Esophagus squamous epithelium (tissue), 5 donors: ENCODE measurements around the gene XPO1. TPM values are rescaled to one million over a fixed set of nuclear protein-coding genes. Genes with fewer than 3 reads are reported as not detected.
"Not testable (repeated sequence)": the region's sequence is repeated elsewhere in the genome, so short reads cannot be mapped to it uniquely, and the experiment has no call there.

ENCODE experiments used
- DNase-seq: peaks from one replicate; lab custom pipeline; 2025; lab: John Stamatoyannopoulos, UW
- H3K27ac ChIP-seq, 4 donors: fragments of 200-600 bp; sonication (generic); one replicate each; pipeline ENCODE4 v1.5.1; 2016 to 2019; ENCODE audit warnings: mild to moderate bottlenecking in 1 of 4
- H3K27me3 ChIP-seq, 4 donors: fragments of 200-600 bp; sonication (generic); 1 replicate in 3 of 4; 2 replicates in 1 of 4; pipeline versions ENCODE4 v1.5.1 to v1.6.0; 2017 to 2021; ENCODE audit warnings: antibody characterized with exemption in 1 of 4
- H3K36me3 ChIP-seq, 3 donors: fragments of 200-600 bp; sonication (generic); one replicate each; pipeline ENCODE4 v1.5.1; 2016 to 2019
- H3K4me1 ChIP-seq, 3 donors: fragments of 200-600 bp; sonication (generic); one replicate each; pipeline ENCODE4 v1.5.1; 2017 to 2019
- H3K4me3 ChIP-seq, 4 donors: fragments of 200-600 bp; sonication (generic); 1 replicate in 3 of 4; 2 replicates in 1 of 4; pipeline ENCODE4 v1.5.1; 2016 to 2019; ENCODE audit warnings: mild to moderate bottlenecking in 2 of 4, moderate library complexity in 1 of 4
- H3K9me3 ChIP-seq, 3 donors: fragments of 200-600 bp; sonication (generic); one replicate each; pipeline ENCODE4 v1.5.1; 2016 to 2019
- POLR2A ChIP-seq, 4 donors: fragments of 450-650 bp; IDR thresholded peaks; one replicate each; pipeline ENCODE4 v1.6.1; 2017; ENCODE audit warnings: antibody characterized with exemption in 4 of 4, mild to moderate bottlenecking in 4 of 4, moderate library complexity in 3 of 4
- WGBS, 2 donors: methylation state at CpG; one replicate each; pipeline ENCODE4 v1.1.5; 2018; 5-methylcytosine and 5-hydroxymethylcytosine counted together
- intact Hi-C: fragments of 100-400 bp; cut with DNase I; formaldehyde crosslinking; loops from one replicate; pipeline ENCODE4 v1.15.0; 2022
- total RNA-seq, 4 donors: library from RNA; depleted of rRNA; stranded (reverse); fragments of >200 nt; gene quantifications; one replicate each; pipeline ENCODE4 v1.1.0, GENCODE V29; 2016
- TF ChIP-seq, protein P1 (sequence below), 6 experiments: fragments of 450-650 bp in 4 of 6; fragments of 200-600 bp in 2 of 6; sonication (generic) in 2 of 6; IDR thresholded peaks; one replicate each; pipeline ENCODE4 v1.5.1; 2016 to 2019; ENCODE audit warnings: antibody characterized with exemption in 6 of 6, mild to moderate bottlenecking in 4 of 6, moderate library complexity in 4 of 6
- donor health status: DM: yes; HTN: yes; CAD: no.

Gene XPO1
- total RNA-seq, 4 donors from 2014 or later, result 46.5 to 138 (median 104) TPM

- peaks cover 0 to 10% (median 7%) of the 10 kb centered on the region in 3 donors for H3K4me1 ChIP-seq
- no peaks in the 10 kb centered on the region for H3K27me3 ChIP-seq
- no peaks in the 10 kb centered on the region for H3K36me3 ChIP-seq
- no peak overlapping the region for H3K27ac ChIP-seq
- no peak for TF ChIP-seq POLR2A (IDR thresholded peaks at IDR 0.05)
- TF ChIP-seq, protein P1, sequence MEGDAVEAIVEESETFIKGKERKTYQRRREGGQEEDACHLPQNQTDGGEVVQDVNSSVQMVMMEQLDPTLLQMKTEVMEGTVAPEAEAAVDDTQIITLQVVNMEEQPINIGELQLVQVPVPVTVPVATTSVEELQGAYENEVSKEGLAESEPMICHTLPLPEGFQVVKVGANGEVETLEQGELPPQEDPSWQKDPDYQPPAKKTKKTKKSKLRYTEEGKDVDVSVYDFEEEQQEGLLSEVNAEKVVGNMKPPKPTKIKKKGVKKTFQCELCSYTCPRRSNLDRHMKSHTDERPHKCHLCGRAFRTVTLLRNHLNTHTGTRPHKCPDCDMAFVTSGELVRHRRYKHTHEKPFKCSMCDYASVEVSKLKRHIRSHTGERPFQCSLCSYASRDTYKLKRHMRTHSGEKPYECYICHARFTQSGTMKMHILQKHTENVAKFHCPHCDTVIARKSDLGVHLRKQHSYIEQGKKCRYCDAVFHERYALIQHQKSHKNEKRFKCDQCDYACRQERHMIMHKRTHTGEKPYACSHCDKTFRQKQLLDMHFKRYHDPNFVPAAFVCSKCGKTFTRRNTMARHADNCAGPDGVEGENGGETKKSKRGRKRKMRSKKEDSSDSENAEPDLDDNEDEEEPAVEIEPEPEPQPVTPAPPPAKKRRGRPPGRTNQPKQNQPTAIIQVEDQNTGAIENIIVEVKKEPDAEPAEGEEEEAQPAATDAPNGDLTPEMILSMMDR (IDR thresholded peaks at IDR 0.05), result no peak
- no peak overlapping the region for H3K4me3 ChIP-seq
- DNase-seq, result no peak
- intact Hi-C loops, result no loop called here
- no peaks in the 10 kb centered on the region for H3K9me3 ChIP-seq
- WGBS, 2 donors, result 85 to 89% methylated on average over 2 of the region's 2 CpGs
Measured at GRCh38 chr2:61543062-61543461, 4.9 kb upstream of the XPO1 start.

DNA sequence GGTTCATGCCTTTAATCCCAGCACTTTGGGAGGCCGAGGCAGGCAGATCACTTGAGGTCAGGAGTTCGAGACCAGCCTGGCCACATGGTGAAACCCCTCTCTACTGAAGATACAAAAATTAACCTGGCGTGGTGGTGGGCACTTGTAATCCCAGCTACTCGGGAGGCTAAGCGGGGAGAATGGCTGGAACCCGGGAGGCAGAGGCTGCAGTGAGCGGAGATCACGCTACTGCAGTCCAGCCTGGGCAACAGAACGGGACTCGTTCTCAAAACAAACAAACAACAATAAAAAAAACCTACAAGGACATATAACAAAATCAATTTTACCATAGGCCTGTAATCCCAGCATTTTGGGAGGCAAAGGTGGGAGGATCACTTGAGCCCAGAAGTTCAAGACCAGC is 2.0 kb upstream of the XPO1 start:
- H3K27ac ChIP-seq, H3K27me3 ChIP-seq, intact Hi-C loops, H3K9me3 ChIP-seq, H3K4me3 ChIP-seq, H3K36me3 ChIP-seq, DNase-seq: not testable (repeated sequence)
- WGBS, 2 donors, result 93 to 95% methylated on average over 9 to 10 of the region's 10 CpGs
- H3K4me1 ChIP-seq, result peaks cover 0 to 20% (median 8%) of the 10 kb centered on the region in 3 donors

- Histone ChIP-seq H3K9me3 (no peaks in the 10 kb centered on the region), H3K4me3 (peak overlapping the region; percentile 67 to 91 (median 87)), H3K4me1 (peaks cover 0 to 31% (median 18%) of the 10 kb centered on the region in 3 donors), H3K27ac (peak overlapping the region; percentile 92 to 100 (median 97)), H3K36me3 (no peaks in the 10 kb centered on the region), H3K27me3 (no peaks in the 10 kb centered on the region)
- no peak for TF ChIP-seq POLR2A (IDR thresholded peaks at IDR 0.05)
- TF ChIP-seq, protein P1 (IDR thresholded peaks at IDR 0.05), result peak in 1 of 6 experiments; percentile 11
- no peak for DNase-seq
- 0 to 2% methylated on average over 15 of the region's 19 CpGs for WGBS, 2 donors
- intact Hi-C loops, result loop anchor here (5.0 kb wide), 2 partner anchors 67 to 223 kb away; partner anchors contain the start of gene USP34
Measured at GRCh38 chr2:61538920-61539520, 864 bp upstream of the XPO1 start.

DNA sequence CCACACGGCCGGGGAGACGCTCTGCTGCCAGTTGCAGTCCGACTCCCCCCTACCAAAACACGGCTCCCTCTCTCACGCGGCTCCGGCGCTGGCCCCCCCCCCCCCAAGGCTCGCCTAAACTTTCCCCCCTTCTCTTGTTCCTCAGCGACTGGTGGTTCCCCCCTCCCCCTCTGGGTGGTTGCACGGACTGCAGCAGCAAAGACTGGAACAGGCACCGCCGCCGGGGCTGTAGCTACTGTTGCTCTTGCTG is 281 bp downstream of the XPO1 start:
- H3K4me1 ChIP-seq, result peaks cover 3 to 42% (median 22%) of the 10 kb centered on the region in 3 donors
- DNase-seq, result no peak
- no peaks in the 10 kb centered on the region for H3K27me3 ChIP-seq
- intact Hi-C loops, result loop anchor here (5.0 kb wide), 2 partner anchors 66 to 224 kb away; partner anchors contain the start of gene USP34
- H3K36me3 ChIP-seq, result peaks cover 0 to 1% (median 0%) of the 10 kb centered on the region in 3 donors
- H3K9me3 ChIP-seq, result no peaks in the 10 kb centered on the region
- peak overlapping the region; percentile 92 to 100 (median 97) for H3K27ac ChIP-seq
- no peak for TF ChIP-seq POLR2A (IDR thresholded peaks at IDR 0.05)
- TF ChIP-seq, protein P1 (IDR thresholded peaks at IDR 0.05), result no peak
- H3K4me3 ChIP-seq, result peak overlapping the region; percentile 67 to 91 (median 87)
- 0% methylated on average over 1 to 3 of the region's 15 CpGs for WGBS, 2 donors

DNA sequence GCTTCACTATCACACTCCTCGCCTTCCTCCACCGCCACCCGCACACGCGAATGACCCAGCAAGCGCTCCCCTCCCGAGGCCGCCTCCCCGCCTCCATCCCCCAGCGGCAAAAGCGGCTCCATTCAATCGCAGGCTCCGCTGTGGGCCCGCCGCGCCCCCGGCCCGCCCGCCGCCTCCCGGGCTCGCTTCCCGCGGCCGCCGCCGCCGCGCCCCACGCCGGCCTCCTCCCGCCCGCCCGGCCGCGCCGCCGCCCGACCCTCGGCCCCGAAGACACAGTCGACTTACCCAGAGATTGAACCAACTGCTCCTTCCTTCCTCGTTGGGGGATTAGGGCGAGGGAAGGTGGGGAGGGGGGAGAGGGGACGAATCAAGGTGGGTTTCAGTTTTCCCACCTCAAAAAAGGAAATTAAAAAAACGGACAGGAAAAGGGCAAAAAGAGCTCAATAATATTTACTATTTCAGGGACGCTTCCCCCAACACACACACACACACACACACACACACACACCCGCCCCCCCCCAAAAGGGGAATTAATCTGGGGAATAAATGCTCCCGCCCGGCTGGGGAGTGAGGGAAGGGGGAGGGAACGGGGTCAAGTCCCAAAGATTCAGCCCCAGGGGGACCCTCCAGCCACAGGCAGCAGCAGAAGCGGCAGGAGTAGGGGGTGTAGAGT is 743 bp downstream of the XPO1 start:
- peak; percentile 17 for DNase-seq
- Histone ChIP-seq H3K9me3 (no peaks in the 10 kb centered on the region), H3K4me3 (peak overlapping the region; percentile 67 to 91 (median 87)), H3K27ac (peak overlapping the region; percentile 92 to 100 (median 97)), H3K4me1 (peaks cover 7 to 47% (median 26%) of the 10 kb centered on the region in 3 donors), H3K36me3 (peaks cover 0 to 6% (median 0%) of the 10 kb centered on the region in 3 donors), H3K27me3 (no peaks in the 10 kb centered on the region)
- no peak for TF ChIP-seq POLR2A (IDR thresholded peaks at IDR 0.05)
- TF ChIP-seq, protein P1 (IDR thresholded peaks at IDR 0.05), result no peak
- 0 to 3% methylated on average over 2 to 5 of the region's 52 CpGs for WGBS, 2 donors
- intact Hi-C loops, result loop anchor here (5.0 kb wide), 2 partner anchors 65 to 225 kb away; partner anchors contain the start of gene USP34
